T-helper 9 cell (primary cell): ENCODE data around the gene WDR45B.

Experiments
- DNase-seq: peaks from one replicate; pipeline ENCODE4 v3.0.0-alpha.2; 2020

Gene WDR45B

GRCh38 chr17:82623707-82624106 is 24.5 kb downstream of the WDR45B start:
- DNase-seq = no peak

- DNase-seq = no peak
Measured at GRCh38 chr17:82619641-82620040, 28.6 kb downstream of the WDR45B start.

GRCh38 chr17:82619211-82619610 is 29.0 kb downstream of the WDR45B start:
- DNase-seq = no peak

GRCh38 chr17:82616021-82616711 is 32.1 kb downstream of the WDR45B start:
- no peak for DNase-seq

GRCh38 chr17:82615084-82616020 is 32.9 kb downstream of the WDR45B start:
- DNase-seq = no peak

GRCh38 chr17:82614095-82614631 is 34.1 kb downstream of the WDR45B start:
- DNase-seq = no peak

GRCh38 chr17:82613283-82614094 is 34.8 kb downstream of the WDR45B start:
- DNase-seq = no peak

- no peak for DNase-seq
Measured at GRCh38 chr17:82611140-82612058, 36.8 kb downstream of the WDR45B start.

GRCh38 chr17:82609655-82610054 is 38.6 kb downstream of the WDR45B start:
- DNase-seq = no peak

- no peak for DNase-seq
Measured at GRCh38 chr17:82608816-82609215, 39.4 kb downstream of the WDR45B start.

- no peak for DNase-seq
Measured at GRCh38 chr17:82605939-82606600, 42.2 kb downstream of the WDR45B start.

GRCh38 chr17:82604532-82604931 is 43.7 kb downstream of the WDR45B start:
- no peak for DNase-seq

GRCh38 chr17:82603981-82604448 is 44.2 kb downstream of the WDR45B start:
- no peak for DNase-seq

- DNase-seq = no peak
Measured at GRCh38 chr17:82602986-82603710, 45.1 kb downstream of the WDR45B start.

GRCh38 chr17:82602487-82602886 is 45.8 kb downstream of the WDR45B start:
- DNase-seq = no peak

GRCh38 chr17:82601447-82602000 is 46.7 kb downstream of the WDR45B start:
- no peak for DNase-seq

- no peak for DNase-seq
Measured at GRCh38 chr17:82600731-82601446, 47.4 kb downstream of the WDR45B start.

- DNase-seq = no peak
Measured at GRCh38 chr17:82599674-82600661, 48.3 kb downstream of the WDR45B start.
